ENCODE measurements around the gene ARIH1. TPM values are rescaled to one million over a fixed set of nuclear protein-coding genes. Genes with fewer than 3 reads are reported as not detected.

Gene ARIH1
- total and polyA plus RNA-seq, 2 experiments from 2014 or later, result 30.5 to 48.6 TPM

DNA sequence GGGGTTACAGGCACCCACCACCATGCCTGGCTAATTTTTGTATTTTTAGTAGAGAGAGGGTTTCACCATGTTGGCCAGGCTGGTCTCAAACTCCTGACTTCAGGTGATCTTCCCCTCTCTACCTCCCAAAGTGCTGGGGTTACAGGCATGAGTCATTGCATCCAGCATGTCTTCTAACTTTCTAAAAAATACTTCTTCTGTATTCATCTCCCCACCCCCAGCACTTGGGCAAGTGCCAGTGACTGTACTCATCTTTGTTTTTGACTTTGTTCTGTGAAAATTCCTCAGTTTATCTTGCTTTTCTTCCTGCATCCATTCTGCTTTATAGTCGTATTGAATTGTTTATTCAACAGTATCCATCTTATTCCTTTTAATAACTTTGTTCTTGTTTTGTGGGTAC, 47.6 kb downstream of the ARIH1 start:
- ATAC-seq (no peak), DNase-seq (ENCODE audit: low spot score) (no peak)
- peaks cover 23% of the 10 kb centered on the region; the same call in 2 of the 3 replicates for H3K36me3 Mint-ChIP-seq (ENCODE audit: low read depth)
- no peaks in the 10 kb centered on the region for H3F3A ChIP-seq (replicated peaks; ENCODE audit: low read depth)
- H3K4me2 ChIP-seq, result no peak overlapping the region
- H4K20me1 ChIP-seq (replicated peaks; ENCODE audit: insufficient read depth), result peaks cover 25% of the 10 kb centered on the region; the same call in 1 of the 2 replicates
- H3K4me1 ChIP-seq (ENCODE audit: insufficient read depth), result no peaks in the 10 kb centered on the region
- no peaks in the 10 kb centered on the region for H3K4me1 Mint-ChIP-seq
- H3K27ac ChIP-seq (ENCODE audit: low read depth), result no peak overlapping the region
- no peak overlapping the region for H3K4me3 Mint-ChIP-seq
- no peaks in the 10 kb centered on the region for H3K9me2 ChIP-seq (ENCODE audit: insufficient read depth)
- no peaks in the 10 kb centered on the region; the same call in 1 of the 2 replicates for H3K36me3 ChIP-seq (ENCODE audit: insufficient read depth)
- no peaks in the 10 kb centered on the region for H3K9me3 Mint-ChIP-seq
- H3K27me3 ChIP-seq (ENCODE audit: insufficient read depth), result no peaks in the 10 kb centered on the region
- H3K79me2 ChIP-seq (replicated peaks; ENCODE audit: insufficient read depth), result peaks cover 75% of the 10 kb centered on the region
- TF ChIP-seq, protein P1, sequence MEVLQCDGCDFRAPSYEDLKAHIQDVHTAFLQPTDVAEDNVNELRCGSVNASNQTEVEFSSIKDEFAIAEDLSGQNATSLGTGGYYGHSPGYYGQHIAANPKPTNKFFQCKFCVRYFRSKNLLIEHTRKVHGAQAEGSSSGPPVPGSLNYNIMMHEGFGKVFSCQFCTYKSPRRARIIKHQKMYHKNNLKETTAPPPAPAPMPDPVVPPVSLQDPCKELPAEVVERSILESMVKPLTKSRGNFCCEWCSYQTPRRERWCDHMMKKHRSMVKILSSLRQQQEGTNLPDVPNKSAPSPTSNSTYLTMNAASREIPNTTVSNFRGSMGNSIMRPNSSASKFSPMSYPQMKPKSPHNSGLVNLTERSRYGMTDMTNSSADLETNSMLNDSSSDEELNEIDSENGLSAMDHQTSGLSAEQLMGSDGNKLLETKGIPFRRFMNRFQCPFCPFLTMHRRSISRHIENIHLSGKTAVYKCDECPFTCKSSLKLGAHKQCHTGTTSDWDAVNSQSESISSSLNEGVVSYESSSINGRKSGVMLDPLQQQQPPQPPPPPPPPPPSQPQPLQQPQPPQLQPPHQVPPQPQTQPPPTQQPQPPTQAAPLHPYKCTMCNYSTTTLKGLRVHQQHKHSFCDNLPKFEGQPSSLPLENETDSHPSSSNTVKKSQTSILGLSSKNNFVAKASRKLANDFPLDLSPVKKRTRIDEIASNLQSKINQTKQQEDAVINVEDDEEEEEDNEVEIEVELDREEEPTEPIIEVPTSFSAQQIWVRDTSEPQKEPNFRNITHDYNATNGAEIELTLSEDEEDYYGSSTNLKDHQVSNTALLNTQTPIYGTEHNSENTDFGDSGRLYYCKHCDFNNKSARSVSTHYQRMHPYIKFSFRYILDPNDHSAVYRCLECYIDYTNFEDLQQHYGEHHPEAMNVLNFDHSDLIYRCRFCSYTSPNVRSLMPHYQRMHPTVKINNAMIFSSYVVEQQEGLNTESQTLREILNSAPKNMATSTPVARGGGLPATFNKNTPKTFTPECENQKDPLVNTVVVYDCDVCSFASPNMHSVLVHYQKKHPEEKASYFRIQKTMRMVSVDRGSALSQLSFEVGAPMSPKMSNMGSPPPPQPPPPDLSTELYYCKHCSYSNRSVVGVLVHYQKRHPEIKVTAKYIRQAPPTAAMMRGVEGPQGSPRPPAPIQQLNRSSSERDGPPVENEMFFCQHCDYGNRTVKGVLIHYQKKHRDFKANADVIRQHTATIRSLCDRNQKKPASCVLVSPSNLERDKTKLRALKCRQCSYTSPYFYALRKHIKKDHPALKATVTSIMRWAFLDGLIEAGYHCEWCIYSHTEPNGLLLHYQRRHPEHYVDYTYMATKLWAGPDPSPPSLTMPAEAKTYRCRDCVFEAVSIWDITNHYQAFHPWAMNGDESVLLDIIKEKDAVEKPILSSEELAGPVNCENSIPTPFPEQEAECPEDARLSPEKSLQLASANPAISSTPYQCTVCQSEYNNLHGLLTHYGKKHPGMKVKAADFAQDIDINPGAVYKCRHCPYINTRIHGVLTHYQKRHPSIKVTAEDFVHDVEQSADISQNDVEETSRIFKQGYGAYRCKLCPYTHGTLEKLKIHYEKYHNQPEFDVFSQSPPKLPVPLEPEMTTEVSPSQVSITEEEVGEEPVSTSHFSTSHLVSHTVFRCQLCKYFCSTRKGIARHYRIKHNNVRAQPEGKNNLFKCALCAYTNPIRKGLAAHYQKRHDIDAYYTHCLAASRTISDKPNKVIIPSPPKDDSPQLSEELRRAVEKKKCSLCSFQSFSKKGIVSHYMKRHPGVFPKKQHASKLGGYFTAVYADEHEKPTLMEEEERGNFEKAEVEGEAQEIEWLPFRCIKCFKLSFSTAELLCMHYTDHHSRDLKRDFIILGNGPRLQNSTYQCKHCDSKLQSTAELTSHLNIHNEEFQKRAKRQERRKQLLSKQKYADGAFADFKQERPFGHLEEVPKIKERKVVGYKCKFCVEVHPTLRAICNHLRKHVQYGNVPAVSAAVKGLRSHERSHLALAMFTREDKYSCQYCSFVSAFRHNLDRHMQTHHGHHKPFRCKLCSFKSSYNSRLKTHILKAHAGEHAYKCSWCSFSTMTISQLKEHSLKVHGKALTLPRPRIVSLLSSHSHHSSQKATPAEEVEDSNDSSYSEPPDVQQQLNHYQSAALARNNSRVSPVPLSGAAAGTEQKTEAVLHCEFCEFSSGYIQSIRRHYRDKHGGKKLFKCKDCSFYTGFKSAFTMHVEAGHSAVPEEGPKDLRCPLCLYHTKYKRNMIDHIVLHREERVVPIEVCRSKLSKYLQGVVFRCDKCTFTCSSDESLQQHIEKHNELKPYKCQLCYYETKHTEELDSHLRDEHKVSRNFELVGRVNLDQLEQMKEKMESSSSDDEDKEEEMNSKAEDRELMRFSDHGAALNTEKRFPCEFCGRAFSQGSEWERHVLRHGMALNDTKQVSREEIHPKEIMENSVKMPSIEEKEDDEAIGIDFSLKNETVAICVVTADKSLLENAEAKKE (CRISPR knock-in tag; IDR thresholded peaks at IDR 0.05), result no peak
- TF ChIP-seq, protein P2, sequence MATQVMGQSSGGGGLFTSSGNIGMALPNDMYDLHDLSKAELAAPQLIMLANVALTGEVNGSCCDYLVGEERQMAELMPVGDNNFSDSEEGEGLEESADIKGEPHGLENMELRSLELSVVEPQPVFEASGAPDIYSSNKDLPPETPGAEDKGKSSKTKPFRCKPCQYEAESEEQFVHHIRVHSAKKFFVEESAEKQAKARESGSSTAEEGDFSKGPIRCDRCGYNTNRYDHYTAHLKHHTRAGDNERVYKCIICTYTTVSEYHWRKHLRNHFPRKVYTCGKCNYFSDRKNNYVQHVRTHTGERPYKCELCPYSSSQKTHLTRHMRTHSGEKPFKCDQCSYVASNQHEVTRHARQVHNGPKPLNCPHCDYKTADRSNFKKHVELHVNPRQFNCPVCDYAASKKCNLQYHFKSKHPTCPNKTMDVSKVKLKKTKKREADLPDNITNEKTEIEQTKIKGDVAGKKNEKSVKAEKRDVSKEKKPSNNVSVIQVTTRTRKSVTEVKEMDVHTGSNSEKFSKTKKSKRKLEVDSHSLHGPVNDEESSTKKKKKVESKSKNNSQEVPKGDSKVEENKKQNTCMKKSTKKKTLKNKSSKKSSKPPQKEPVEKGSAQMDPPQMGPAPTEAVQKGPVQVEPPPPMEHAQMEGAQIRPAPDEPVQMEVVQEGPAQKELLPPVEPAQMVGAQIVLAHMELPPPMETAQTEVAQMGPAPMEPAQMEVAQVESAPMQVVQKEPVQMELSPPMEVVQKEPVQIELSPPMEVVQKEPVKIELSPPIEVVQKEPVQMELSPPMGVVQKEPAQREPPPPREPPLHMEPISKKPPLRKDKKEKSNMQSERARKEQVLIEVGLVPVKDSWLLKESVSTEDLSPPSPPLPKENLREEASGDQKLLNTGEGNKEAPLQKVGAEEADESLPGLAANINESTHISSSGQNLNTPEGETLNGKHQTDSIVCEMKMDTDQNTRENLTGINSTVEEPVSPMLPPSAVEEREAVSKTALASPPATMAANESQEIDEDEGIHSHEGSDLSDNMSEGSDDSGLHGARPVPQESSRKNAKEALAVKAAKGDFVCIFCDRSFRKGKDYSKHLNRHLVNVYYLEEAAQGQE (IDR thresholded peaks at IDR 0.05; ENCODE audit: unreplicated experiment), result no peak
- no peak for TF ChIP-seq EZH2 (IDR thresholded peaks at IDR 0.05; ENCODE audit: low read depth, unreplicated experiment)
- TF ChIP-seq EZH2phosphoT487 (IDR thresholded peaks at IDR 0.05; ENCODE audit: unreplicated experiment), result no peak
- no peak for TF ChIP-seq ZNF114 (CRISPR knock-in tag; IDR thresholded peaks at IDR 0.05)
- TF ChIP-seq JUNB (IDR thresholded peaks at IDR 0.05; ENCODE audit: unreplicated experiment), result no peak
- no peak for TF ChIP-seq CREB1 (CRISPR knock-in tag; IDR thresholded peaks at IDR 0.05; ENCODE audit: low read depth)
- TF ChIP-seq, protein P3, sequence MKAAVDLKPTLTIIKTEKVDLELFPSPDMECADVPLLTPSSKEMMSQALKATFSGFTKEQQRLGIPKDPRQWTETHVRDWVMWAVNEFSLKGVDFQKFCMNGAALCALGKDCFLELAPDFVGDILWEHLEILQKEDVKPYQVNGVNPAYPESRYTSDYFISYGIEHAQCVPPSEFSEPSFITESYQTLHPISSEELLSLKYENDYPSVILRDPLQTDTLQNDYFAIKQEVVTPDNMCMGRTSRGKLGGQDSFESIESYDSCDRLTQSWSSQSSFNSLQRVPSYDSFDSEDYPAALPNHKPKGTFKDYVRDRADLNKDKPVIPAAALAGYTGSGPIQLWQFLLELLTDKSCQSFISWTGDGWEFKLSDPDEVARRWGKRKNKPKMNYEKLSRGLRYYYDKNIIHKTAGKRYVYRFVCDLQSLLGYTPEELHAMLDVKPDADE (IDR thresholded peaks at IDR 0.05), result no peak
- TF ChIP-seq NANOG (IDR thresholded peaks at IDR 0.05; ENCODE audit: borderline replicate concordance), result no peak
- no peak for TF ChIP-seq ZNF331 (CRISPR knock-in tag; IDR thresholded peaks at IDR 0.05; ENCODE audit: low read depth)
- TF ChIP-seq, protein P4, sequence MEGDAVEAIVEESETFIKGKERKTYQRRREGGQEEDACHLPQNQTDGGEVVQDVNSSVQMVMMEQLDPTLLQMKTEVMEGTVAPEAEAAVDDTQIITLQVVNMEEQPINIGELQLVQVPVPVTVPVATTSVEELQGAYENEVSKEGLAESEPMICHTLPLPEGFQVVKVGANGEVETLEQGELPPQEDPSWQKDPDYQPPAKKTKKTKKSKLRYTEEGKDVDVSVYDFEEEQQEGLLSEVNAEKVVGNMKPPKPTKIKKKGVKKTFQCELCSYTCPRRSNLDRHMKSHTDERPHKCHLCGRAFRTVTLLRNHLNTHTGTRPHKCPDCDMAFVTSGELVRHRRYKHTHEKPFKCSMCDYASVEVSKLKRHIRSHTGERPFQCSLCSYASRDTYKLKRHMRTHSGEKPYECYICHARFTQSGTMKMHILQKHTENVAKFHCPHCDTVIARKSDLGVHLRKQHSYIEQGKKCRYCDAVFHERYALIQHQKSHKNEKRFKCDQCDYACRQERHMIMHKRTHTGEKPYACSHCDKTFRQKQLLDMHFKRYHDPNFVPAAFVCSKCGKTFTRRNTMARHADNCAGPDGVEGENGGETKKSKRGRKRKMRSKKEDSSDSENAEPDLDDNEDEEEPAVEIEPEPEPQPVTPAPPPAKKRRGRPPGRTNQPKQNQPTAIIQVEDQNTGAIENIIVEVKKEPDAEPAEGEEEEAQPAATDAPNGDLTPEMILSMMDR (conservative IDR thresholded peaks at IDR 0.05; ENCODE audit: low read depth in 2 of 2), result no peak
- TF ChIP-seq STAT1 (IDR thresholded peaks at IDR 0.05; ENCODE audit: unreplicated experiment), result no peak
- TF ChIP-seq POLR2AphosphoS5 (IDR thresholded peaks at IDR 0.05; ENCODE audit: low read depth), result no peak
- H3K27ac Mint-ChIP-seq, result no peak overlapping the region
- H2AFZ ChIP-seq, result no peak overlapping the region
- no peak overlapping the region for H3K4me3 ChIP-seq
- no peaks in the 10 kb centered on the region for H3K27me3 Mint-ChIP-seq (ENCODE audit: insufficient read depth, low read depth, poor library complexity)
